ENCODE results near the gene MAP4. TPM values are rescaled to one million over a fixed set of nuclear protein-coding genes. Genes with fewer than 3 reads are reported as not detected.

The MAP4 gene
- polyA plus RNA-seq, 1 experiment, result 285 TPM

- CTCF ChIA-PET, result interaction anchor here (3.1 to 6.1 kb wide), 2 partner anchors 12 to 156 kb away, joined by 8 to 42 read pairs; no protein-coding TSS in a partner anchor
Observed at GRCh38 chr3:48001991-48002390, 14.2 kb downstream of the MAP4 start.

GRCh38 chr3:48000212-48000611 is 16.0 kb downstream of the MAP4 start:
- POLR2A ChIA-PET, result interaction anchor here (0.7 kb wide), 1 partner anchor 50 kb away, joined by 6 read pairs; no protein-coding TSS in a partner anchor
- Histone ChIP-seq H3K27ac (ENCODE audit: low read depth, low read length) (no peak overlapping the region), H3K27me3 (ENCODE audit: control insufficient read depth, insufficient read depth, low read length) (no peaks in the 10 kb centered on the region), H3K4me3 (ENCODE audit: low read depth, low read length) (no peak overlapping the region), H3K9me3 (ENCODE audit: control insufficient read depth, insufficient read depth, low read length) (no peaks in the 10 kb centered on the region)
- TF ChIP-seq CTCF (IDR thresholded peaks at IDR 0.05; ENCODE audit: low read depth, low read length), result no peak
- CTCF ChIA-PET, result interaction anchor here (3.1 to 6.1 kb wide), 2 partner anchors 11 to 158 kb away, joined by 8 to 42 read pairs; no protein-coding TSS in a partner anchor
- DNase-seq (ENCODE audit: low read depth, low spot score), result no peak

More at GRCh38 chr3:48001991-48002390, 14.2 kb downstream of the MAP4 start:
- POLR2A ChIA-PET, result no interaction called here
- DNase-seq (ENCODE audit: low read depth, low spot score), result no peak
- TF ChIP-seq CTCF (IDR thresholded peaks at IDR 0.05; ENCODE audit: low read depth, low read length), result no peak
- H3K27me3 ChIP-seq (ENCODE audit: control insufficient read depth, insufficient read depth, low read length), result no peaks in the 10 kb centered on the region
- no peaks in the 10 kb centered on the region for H3K9me3 ChIP-seq (ENCODE audit: control insufficient read depth, insufficient read depth, low read length)
- H3K27ac ChIP-seq (ENCODE audit: low read depth, low read length), result no peak overlapping the region
- no peak overlapping the region for H3K4me3 ChIP-seq (ENCODE audit: low read depth, low read length)

GRCh38 chr3:47996440-47996839 is 19.8 kb downstream of the MAP4 start:
- ChIA-PET POLR2A (interaction anchor here (0.7 kb wide), 2 partner anchors 37 to 95 kb away, joined by 4 to 7 read pairs; no protein-coding TSS in a partner anchor), CTCF (interaction anchor here (0.6 to 6.1 kb wide), 4 partner anchors 7 to 1130 kb away, joined by 3 to 42 read pairs (median 4); no protein-coding TSS in a partner anchor)
- Histone ChIP-seq H3K27me3 (ENCODE audit: control insufficient read depth, insufficient read depth, low read length) (no peaks in the 10 kb centered on the region), H3K4me3 (ENCODE audit: low read depth, low read length) (no peak overlapping the region), H3K27ac (ENCODE audit: low read depth, low read length) (no peak overlapping the region), H3K9me3 (ENCODE audit: control insufficient read depth, insufficient read depth, low read length) (no peaks in the 10 kb centered on the region)
- DNase-seq (ENCODE audit: low read depth, low spot score), result no peak
- no peak for TF ChIP-seq CTCF (IDR thresholded peaks at IDR 0.05; ENCODE audit: low read depth, low read length)

- Histone ChIP-seq H3K27ac (ENCODE audit: low read depth, low read length) (no peak overlapping the region), H3K9me3 (ENCODE audit: control insufficient read depth, insufficient read depth, low read length) (no peaks in the 10 kb centered on the region), H3K4me3 (ENCODE audit: low read depth, low read length) (no peak overlapping the region), H3K27me3 (ENCODE audit: control insufficient read depth, insufficient read depth, low read length) (no peaks in the 10 kb centered on the region)
- CTCF ChIA-PET, result interaction anchor here (0.6 to 2.9 kb wide), 2 partner anchors 157 to 466 kb away, joined by 4 to 9 read pairs; no protein-coding TSS in a partner anchor
- no peak for DNase-seq (ENCODE audit: low read depth, low spot score)
- POLR2A ChIA-PET, result no interaction called here
- TF ChIP-seq CTCF (IDR thresholded peaks at IDR 0.05; ENCODE audit: low read depth, low read length), result no peak
Observed at GRCh38 chr3:47994180-47994579, 22.0 kb downstream of the MAP4 start.

- TF ChIP-seq CTCF (IDR thresholded peaks at IDR 0.05; ENCODE audit: low read depth, low read length), result no peak
- CTCF ChIA-PET, result interaction anchor here (0.7 kb wide), 1 partner anchor 491 kb away, joined by 3 read pairs; no protein-coding TSS in a partner anchor
Observed at GRCh38 chr3:47991341-47991740, 24.9 kb downstream of the MAP4 start.

More at GRCh38 chr3:47991341-47991740, 24.9 kb downstream of the MAP4 start:
- no peak overlapping the region for H3K27ac ChIP-seq (ENCODE audit: low read depth, low read length)
- POLR2A ChIA-PET, result interaction anchor here (0.7 kb wide), 1 partner anchor 22 kb away, joined by 3 read pairs; no protein-coding TSS in a partner anchor
- no peaks in the 10 kb centered on the region for H3K27me3 ChIP-seq (ENCODE audit: control insufficient read depth, insufficient read depth, low read length)
- no peak overlapping the region for H3K4me3 ChIP-seq (ENCODE audit: low read depth, low read length)
- no peaks in the 10 kb centered on the region for H3K9me3 ChIP-seq (ENCODE audit: control insufficient read depth, insufficient read depth, low read length)
- DNase-seq (ENCODE audit: low read depth, low spot score), result no peak
